ENCODE measurements around the gene ARHGEF16.

The ARHGEF16 gene

GRCh38 chr1:3521426-3521825 is 67.0 kb downstream of the ARHGEF16 start:
- DNase-seq, result no peak

DNA sequence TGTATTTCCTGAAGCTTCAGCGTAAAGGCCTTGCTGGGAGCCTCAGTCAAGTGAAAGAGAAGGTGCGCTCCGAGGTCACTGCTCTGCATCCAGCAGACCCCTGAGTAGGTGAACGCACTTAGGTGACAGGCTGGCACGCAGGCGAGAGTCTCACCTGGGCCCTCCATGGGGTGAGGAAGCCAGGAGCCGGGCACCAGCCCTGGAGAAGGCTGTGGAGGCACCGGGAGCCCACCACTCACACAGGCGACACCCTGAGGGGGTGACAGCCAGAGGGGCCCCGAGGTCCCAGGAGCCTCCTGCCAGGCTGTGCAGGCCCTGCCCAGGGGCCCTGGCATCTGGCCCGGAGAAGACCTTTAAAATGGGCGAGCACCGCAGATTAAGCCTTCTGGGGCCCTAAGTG is 67.6 kb downstream of the ARHGEF16 start:
- no peak for DNase-seq

- no peak for DNase-seq
Measured at GRCh38 chr1:3522564-3523265, 68.2 kb downstream of the ARHGEF16 start.

- DNase-seq, result no peak
Measured at GRCh38 chr1:3523980-3524379, 69.5 kb downstream of the ARHGEF16 start.

- no peak for DNase-seq
Measured at GRCh38 chr1:3524556-3525203, 70.2 kb downstream of the ARHGEF16 start.

DNA sequence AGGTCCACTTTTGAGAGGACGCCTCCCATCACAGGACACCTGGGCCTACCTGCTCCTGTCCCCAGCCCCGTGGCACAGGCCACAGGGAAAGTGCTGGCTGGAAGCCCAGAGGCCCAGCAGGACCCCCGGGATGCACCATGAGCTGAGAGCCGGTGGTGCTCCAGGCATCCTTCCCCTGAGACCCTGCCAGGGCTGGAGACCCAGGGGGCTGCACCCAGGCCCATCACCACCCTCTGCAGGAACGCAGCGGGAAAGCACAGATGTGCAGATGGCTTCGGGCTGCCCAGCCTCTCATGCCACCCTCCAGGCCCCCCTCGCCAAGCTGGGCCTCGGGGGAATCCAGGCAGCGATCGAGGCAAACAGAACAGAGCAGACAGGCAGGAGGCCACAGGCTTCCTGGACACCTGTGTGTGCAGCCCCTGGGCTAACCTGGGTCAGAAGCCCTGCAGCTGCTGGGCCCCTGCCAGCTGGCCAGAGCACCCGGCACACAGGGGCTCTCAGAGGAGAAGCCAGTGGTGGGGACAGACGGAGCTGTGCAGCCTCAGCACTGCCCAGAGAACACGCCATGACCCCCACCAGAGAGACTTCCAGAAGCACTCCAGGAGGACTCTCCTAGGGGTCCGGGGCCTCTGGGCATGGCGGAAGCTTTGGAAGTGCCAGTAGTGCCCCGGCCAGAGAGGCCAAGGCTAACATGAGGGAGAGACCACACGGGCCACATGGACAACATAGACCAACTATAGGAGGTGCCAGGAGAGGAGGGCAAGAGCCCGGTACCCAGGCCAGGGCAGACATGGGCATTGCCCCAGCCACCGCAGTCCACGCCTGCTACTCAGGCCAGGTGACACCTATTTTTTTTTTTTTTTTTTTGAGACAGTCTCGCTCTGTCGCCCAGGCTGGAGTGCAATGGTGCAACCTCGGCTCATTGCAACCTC is 71.4 kb downstream of the ARHGEF16 start:
- DNase-seq, result no peak

DNA sequence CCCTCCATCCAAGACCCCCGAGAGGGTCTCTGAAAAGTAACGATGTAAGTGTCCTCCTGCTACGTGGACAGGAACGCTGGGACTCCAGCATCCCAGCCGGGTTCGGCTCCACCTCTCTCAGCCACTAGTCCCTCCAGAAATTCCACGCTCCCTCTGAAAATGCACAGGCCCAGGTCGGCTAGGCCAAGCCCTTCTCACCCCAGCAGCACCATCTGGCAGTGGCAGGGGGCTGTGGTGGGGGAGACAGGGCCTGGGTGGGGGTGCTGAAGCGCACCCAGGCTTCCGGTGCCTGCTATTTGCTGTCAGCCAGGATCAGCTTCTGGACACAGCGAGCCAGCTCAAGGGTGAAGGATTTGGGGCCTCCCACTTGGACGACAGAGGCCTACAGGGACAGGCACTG is 73.3 kb downstream of the ARHGEF16 start:
- DNase-seq, result no peak

GRCh38 chr1:3529099-3529729 is 74.7 kb downstream of the ARHGEF16 start:
- no peak for DNase-seq

DNA sequence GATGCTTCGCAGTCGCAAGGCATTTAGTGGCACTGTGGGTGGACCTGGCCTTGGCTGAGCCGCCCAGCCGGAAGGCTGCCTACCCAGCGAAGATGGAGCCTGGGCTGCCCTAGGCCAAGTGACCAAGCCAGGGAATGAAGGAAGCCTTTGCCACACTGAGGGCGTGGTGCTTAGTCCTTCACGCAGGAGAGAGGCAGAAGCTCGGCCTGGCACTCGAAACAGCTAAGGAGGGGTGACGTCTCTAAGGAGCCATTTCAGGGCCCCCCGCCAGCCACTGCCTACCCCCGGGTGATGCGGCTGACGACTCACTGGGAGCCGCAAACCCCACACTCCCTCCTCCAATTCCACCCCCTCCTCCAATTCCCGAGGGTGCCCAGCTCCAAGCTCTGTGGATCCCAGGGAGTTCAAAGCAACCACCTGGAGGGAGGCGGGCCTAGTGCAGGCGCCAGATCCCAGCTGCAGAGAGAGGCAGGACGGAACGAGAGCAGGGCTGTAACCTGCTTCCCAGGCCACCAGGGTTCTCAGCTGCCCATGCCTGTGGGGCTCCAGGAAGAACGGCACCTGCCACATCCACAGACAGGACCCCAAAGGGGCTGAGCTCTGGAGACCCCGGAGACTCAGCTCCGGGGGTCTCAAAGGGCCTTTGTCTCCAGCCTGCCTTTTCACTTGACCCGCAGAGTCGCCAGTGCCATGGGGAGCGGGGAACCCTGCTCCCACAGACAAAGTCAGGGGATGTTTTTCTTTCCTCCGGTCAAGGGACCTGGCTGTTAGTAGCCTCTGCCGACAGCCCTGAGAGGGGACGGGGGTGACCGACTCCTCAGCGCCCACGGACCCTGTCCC is 75.8 kb downstream of the ARHGEF16 start:
- no peak for DNase-seq
